Right lobe of liver (tissue), 6 donors: ENCODE data around the gene LPO. TPM values are rescaled to one million over a fixed set of nuclear protein-coding genes. Genes with fewer than 3 reads are reported as not detected.

ENCODE experiments used
- ATAC-seq, 4 donors: fragments of 200-7000 bp; cut with Tn5 transposase; one replicate each; pipeline ENCODE4 v1.9.1; 2020; ENCODE audit warnings: mild to moderate bottlenecking in 4 of 4, moderate library complexity in 4 of 4
- DNase-seq, 3 donors: peaks; one replicate each; pipeline ENCODE4 v3.0.0-alpha.2; 2020
- H3K27ac ChIP-seq, 3 donors: fragments of 200-600 bp; one replicate each; pipeline ENCODE4 v1.8.0; 2022
- H3K27me3 ChIP-seq, 2 donors: fragments of 200-600 bp; one replicate each; pipeline ENCODE4 v1.8.0; 2022
- H3K36me3 ChIP-seq, 4 donors: fragments of 200-600 bp; sonication (generic) in 1 of 4; one replicate each; pipeline versions ENCODE4 v1.5.1 to v1.8.0; 2017 to 2022; ENCODE audit warnings: control low read depth in 1 of 4
- H3K4me1 ChIP-seq, 4 donors: fragments of 200-600 bp; sonication (generic) in 1 of 4; one replicate each; pipeline versions ENCODE4 v1.5.1 to v1.8.0; 2017 to 2022; ENCODE audit warnings: control low read depth in 1 of 4
- H3K4me3 ChIP-seq, 3 donors: fragments of 200-600 bp; one replicate each; pipeline ENCODE4 v1.8.0; 2022
- H3K9me3 ChIP-seq, 4 donors: fragments of 200-600 bp; sonication (generic) in 1 of 4; one replicate each; pipeline versions ENCODE4 v1.5.1 to v1.8.0; 2017 to 2022; ENCODE audit warnings: control low read depth in 1 of 4
- CTCF ChIP-seq, 4 donors: fragments of 200-600 bp in 3 of 4; fragments of 450-650 bp in 1 of 4; IDR thresholded peaks; one replicate each; pipeline versions ENCODE4 v1.5.1 to v1.8.0; 2016 to 2022; ENCODE audit warnings: antibody characterized with exemption in 4 of 4, mild to moderate bottlenecking in 2 of 4
- POLR2A ChIP-seq: fragments of 450-650 bp; IDR thresholded peaks from one replicate; pipeline ENCODE4 v1.6.1; 2017; ENCODE audit warnings: antibody characterized with exemption, mild to moderate bottlenecking
- WGBS: methylation state at CpG from one replicate; pipeline ENCODE4 v1.1.6; 2018; ENCODE audit warnings: low coverage, low lambda C conversion rate; ENCODE audit not compliant: insufficient coverage; ENCODE audit errors: missing lambda C conversion rate; 5-methylcytosine and 5-hydroxymethylcytosine counted together
- intact Hi-C, 2 donors: fragments of 100-400 bp; cut with DNase I; formaldehyde crosslinking; loops; one replicate each; pipeline versions ENCODE4 v1.11.2 to v1.14.1; 2022
- total RNA-seq, 6 experiments: library from RNA; depleted of rRNA in 2 of 6; stranded (reverse); fragments of >200 nt in 2 of 6; fragmentation: NEBNext Ultra II Directional in 3 of 6; extraction: Animal tissue kit (Norgen Biotek cat#: 25700) in 3 of 6; gene quantifications; one replicate each; pipeline versions ENCODE4 v1.1.0 to v1.2.4, GENCODE V29; 2016 to 2023
- donor health status: DM: no; HTN: yes; CAD: no.
- donor health status: DM: no; HTN: no; CAD: no.
- donor health status: DM: no; HTN: no; CAD: no.
- donor health status: DM: no; HTN: yes; CAD: no.
- donor health status: DM: no; HTN: yes; CAD: no.

Gene LPO
- total RNA-seq, 6 experiments from 2014 or later, result not detected

- Histone ChIP-seq H3K27ac (no peak overlapping the region), H3K36me3 (no peaks in the 10 kb centered on the region), H3K9me3 (no peaks in the 10 kb centered on the region), H3K27me3 (no peaks in the 10 kb centered on the region), H3K4me1 (peaks cover 0 to 5% (median 0%) of the 10 kb centered on the region in 4 donors), H3K4me3 (no peak overlapping the region)
- intact Hi-C loops, result no loop called here
- TF ChIP-seq POLR2A (no peak), CTCF (IDR thresholded peaks at IDR 0.05) (no peak)
- WGBS, result 74% methylated on average over 6 of the region's 12 CpGs
- ATAC-seq, result no peak
- DNase-seq, result no peak
These were observed 45.6 kb downstream of the LPO start for GRCh38 chr17:58283674-58284612.

- no peaks in the 10 kb centered on the region for H3K36me3 ChIP-seq
- no peak for DNase-seq
- no peaks in the 10 kb centered on the region for H3K27me3 ChIP-seq
- H3K27ac ChIP-seq, result no peak overlapping the region
- 29% methylated on average over 3 of the region's 6 CpGs for WGBS
- H3K4me1 ChIP-seq, result no peaks in the 10 kb centered on the region
- no peaks in the 10 kb centered on the region for H3K9me3 ChIP-seq
- no peak overlapping the region for H3K4me3 ChIP-seq
- no peak for TF ChIP-seq POLR2A
- TF ChIP-seq CTCF (IDR thresholded peaks at IDR 0.05), result no peak
- intact Hi-C loops, result no loop called here
- ATAC-seq, result no peak
These were observed 46.4 kb downstream of the LPO start for GRCh38 chr17:58284613-58285421.

GRCh38 chr17:58285422-58285810 lies 47.0 kb downstream of the LPO start:
- Histone ChIP-seq H3K4me1 (no peaks in the 10 kb centered on the region), H3K36me3 (no peaks in the 10 kb centered on the region), H3K4me3 (no peak overlapping the region), H3K27me3 (no peaks in the 10 kb centered on the region), H3K27ac (no peak overlapping the region), H3K9me3 (no peaks in the 10 kb centered on the region)
- 94% methylated on average over 2 of the region's 3 CpGs for WGBS
- intact Hi-C loops, result no loop called here
- DNase-seq, result no peak
- ATAC-seq, result no peak
- TF ChIP-seq CTCF (IDR thresholded peaks at IDR 0.05) (no peak), POLR2A (no peak)

- no peaks in the 10 kb centered on the region for H3K4me1 ChIP-seq
- no peaks in the 10 kb centered on the region for H3K27me3 ChIP-seq
- no peaks in the 10 kb centered on the region for H3K36me3 ChIP-seq
- no peaks in the 10 kb centered on the region for H3K9me3 ChIP-seq
- ATAC-seq, result no peak
- intact Hi-C loops, result no loop called here
- 34% methylated on average over 2 of the region's 2 CpGs for WGBS
- TF ChIP-seq CTCF (IDR thresholded peaks at IDR 0.05) (no peak), POLR2A (no peak)
- H3K4me3 ChIP-seq, result no peak overlapping the region
- H3K27ac ChIP-seq, result no peak overlapping the region
- DNase-seq, result no peak
These were observed 51.5 kb downstream of the LPO start for GRCh38 chr17:58289869-58290268.
